IMR-90 (cell line): ENCODE results near the gene SKP2. TPM values are rescaled to one million over a fixed set of nuclear protein-coding genes. Genes with fewer than 3 reads are reported as not detected.

Experiments used
- ATAC-seq: fragments of 200-7000 bp; cut with Tn5 transposase; 2 replicates; pipeline ENCODE4 v1.9.1; 2020; ENCODE audit warnings: low read depth, mild to moderate bottlenecking, moderate library complexity
- BruUV-seq: library from RNA; stranded (reverse); fragments of 400-500 nt; replicated peaks from 2 replicates; lab custom pipeline; 2021; lab: Mats Ljungman, UMichigan
- CTCF ChIA-PET: fragments of 300-600 bp; formaldehyde crosslinking; extraction: SDS; loops from one replicate; lab custom pipeline; 2021; ENCODE audit warnings: antibody characterized with exemption; lab: Yijun Ruan, JAX
- POLR2A ChIA-PET: fragments of 300-600 bp; sonication (Branson Sonifier 250); formaldehyde crosslinking; loops from one replicate; lab custom pipeline; 2022; ENCODE audit warnings: antibody characterized with exemption; ENCODE audit not compliant: unreplicated experiment; lab: Charles Lee
- DNase-seq: peaks from one replicate; pipeline ENCODE4 v3.0.0; 2013
- H2AFZ ChIP-seq: replicated peaks from 2 replicates; pipeline ENCODE3; 2013; ENCODE audit warnings: low read length, mild to moderate bottlenecking; ENCODE audit not compliant: poor library complexity
- H2AK5ac ChIP-seq: 2 replicates; pipeline ENCODE4 v1.6.1; 2013; ENCODE audit warnings: low read depth, low read length, inconsistent platforms
- H2AK9ac ChIP-seq: replicated peaks from 2 replicates; pipeline ENCODE3; 2013; ENCODE audit warnings: mild to moderate bottlenecking, low read depth, low read length, moderate library complexity; ENCODE audit not compliant: poor library complexity
- H2BK120ac ChIP-seq: 2 replicates; pipeline ENCODE4 v1.6.1; 2013; ENCODE audit warnings: low read depth, low read length, inconsistent platforms
- H2BK15ac ChIP-seq: 3 replicates; pipeline ENCODE4 v1.6.1; 2013; ENCODE audit warnings: low read depth, low read length, inconsistent platforms
- H2BK20ac ChIP-seq: 2 replicates; pipeline ENCODE4 v1.6.1; 2013; ENCODE audit warnings: low read depth, mild to moderate bottlenecking, inconsistent platforms, low read length, moderate library complexity
- H2BK5ac ChIP-seq: 2 replicates; pipeline ENCODE4 v1.6.1; 2013; ENCODE audit warnings: mild to moderate bottlenecking, low read depth, low read length, inconsistent platforms; ENCODE audit not compliant: poor library complexity, severe bottlenecking
- H3K14ac ChIP-seq: replicated peaks from 2 replicates; pipeline ENCODE4 v1.6.1; 2013; ENCODE audit warnings: low read depth, low read length, inconsistent platforms
- H3K18ac ChIP-seq: 2 replicates; pipeline ENCODE4 v1.6.1; 2013; ENCODE audit warnings: low read depth, low read length, control low read depth
- H3K23ac ChIP-seq: 2 replicates; pipeline ENCODE4 v1.6.1; 2013; ENCODE audit warnings: low read depth, low read length, inconsistent platforms
- H3K27ac ChIP-seq: 2 replicates; pipeline ENCODE4 v1.5.1; 2013; ENCODE audit warnings: mild to moderate bottlenecking, control low read depth, low read length; ENCODE audit not compliant: insufficient read depth
- H3K27me3 ChIP-seq: 2 replicates; pipeline ENCODE4 v1.6.1; 2013; ENCODE audit warnings: low read length; ENCODE audit not compliant: control insufficient read depth, insufficient read depth
- H3K36me3 ChIP-seq: 2 replicates; pipeline ENCODE4 v1.6.1; 2013; ENCODE audit warnings: low read length, mixed read lengths; ENCODE audit not compliant: control insufficient read depth, insufficient read depth
- H3K4ac ChIP-seq: 2 replicates; pipeline ENCODE4 v1.6.1; 2013; ENCODE audit warnings: low read depth, low read length, inconsistent platforms
- H3K4me1 ChIP-seq: 2 replicates; pipeline ENCODE4 v1.6.1; 2013; ENCODE audit warnings: low read length, mixed read lengths; ENCODE audit not compliant: control insufficient read depth, insufficient read depth
- H3K4me2 ChIP-seq: 2 replicates; pipeline ENCODE4 v1.6.1; 2013; ENCODE audit warnings: low read depth, mild to moderate bottlenecking, control low read depth, low read length, moderate library complexity
- H3K4me3 ChIP-seq: 2 replicates; pipeline ENCODE4 v1.5.1; 2013; ENCODE audit warnings: low read depth, mild to moderate bottlenecking, control low read depth, low read length, moderate library complexity; ENCODE audit not compliant: insufficient read depth
- H3K56ac ChIP-seq: 2 replicates; pipeline ENCODE4 v1.6.1; 2013; ENCODE audit warnings: low read length, inconsistent platforms; ENCODE audit not compliant: insufficient read depth; ENCODE audit errors: extremely low read depth
- H3K79me1 ChIP-seq, 2 experiments: 2 replicates each; pipeline ENCODE4 v1.6.1; 2013; ENCODE audit warnings: low read length in 2 of 2, inconsistent platforms in 1 of 2, low read depth in 1 of 2
- H3K9ac ChIP-seq: 2 replicates; pipeline ENCODE4 v1.6.1; 2013; ENCODE audit warnings: low read depth, low read length, control low read depth
- H3K9me1 ChIP-seq: 2 replicates; pipeline ENCODE4 v1.6.1; 2013; ENCODE audit warnings: low read length, inconsistent platforms; ENCODE audit not compliant: insufficient read depth
- H3K9me3 ChIP-seq: 2 replicates; pipeline ENCODE4 v1.6.1; 2013; ENCODE audit warnings: low read length; ENCODE audit not compliant: control insufficient read depth, insufficient read depth
- H4K20me1 ChIP-seq: 2 replicates; pipeline ENCODE4 v1.6.1; 2013; ENCODE audit warnings: low read length, inconsistent platforms; ENCODE audit not compliant: insufficient read depth
- H4K5ac ChIP-seq: 2 replicates; pipeline ENCODE4 v1.6.1; 2013; ENCODE audit warnings: mild to moderate bottlenecking, low read depth, low read length, control low read depth
- H4K8ac ChIP-seq, 2 experiments: 2 replicates each; pipeline ENCODE4 v1.6.1; 2013; ENCODE audit warnings: low read depth in 2 of 2, low read length in 2 of 2, control low read depth in 1 of 2, inconsistent platforms in 1 of 2
- H4K91ac ChIP-seq: 2 replicates; pipeline ENCODE4 v1.6.1; 2013; ENCODE audit warnings: low read depth, low read length, inconsistent platforms; ENCODE audit not compliant: insufficient read depth
- BHLHE40 ChIP-seq: fragments of 150-350 bp; IDR thresholded peaks from 2 replicates; pipeline ENCODE4 v1.6.1; 2016; ENCODE audit warnings: mild to moderate bottlenecking, low read depth, low read length
- CEBPB ChIP-seq: IDR thresholded peaks from 2 replicates; pipeline ENCODE4 v1.6.1; 2012; ENCODE audit warnings: low read depth, low read length, improper control_type of control experiment
- CHD1 ChIP-seq: IDR thresholded peaks from 2 replicates; pipeline ENCODE4 v1.6.1; 2012; ENCODE audit warnings: low read depth, low read length, improper control_type of control experiment
- MAFK ChIP-seq: IDR thresholded peaks from 2 replicates; pipeline ENCODE4 v1.6.1; 2012; ENCODE audit warnings: low read depth, low read length, improper control_type of control experiment
- dilution Hi-C: fragments of 300-500 bp; cut with HindIII; formaldehyde crosslinking; loops from one replicate; pipeline ENCODE4 v1.14.3; 2018; ENCODE audit warnings: low sequenced_read_pairs; ENCODE audit not compliant: unreplicated experiment
- in situ Hi-C: fragments of 300-500 bp; cut with MboI; formaldehyde crosslinking; loops from 3 replicates; pipeline ENCODE4 v1.14.3; 2019; ENCODE audit warnings: low sequenced_read_pairs, inconsistent platforms, mixed read lengths
- intact Hi-C: fragments of 100-400 bp; cut with micrococcal nuclease; formaldehyde crosslinking; loops from 2 replicates; pipeline ENCODE4 v1.10.0; 2022
- polyA plus RNA-seq, 3 experiments: library from polyadenylated mRNA; depleted of rRNA; stranded (reverse); fragments of >200 nt; gene quantifications; 2 replicates each; pipeline ENCODE4 v1.2.3, GENCODE V29; 2012; ENCODE audit warnings: low replicate concordance in 1 of 3
- total RNA-seq: library from RNA; depleted of rRNA; stranded (reverse); fragments of >200 nt; gene quantifications from 2 replicates; pipeline ENCODE4 v1.2.3, GENCODE V29; 2012
- TF ChIP-seq, protein P1 (sequence below): fragments of 150-350 bp; IDR thresholded peaks from 2 replicates; pipeline ENCODE4 v1.6.1; 2017; ENCODE audit warnings: mild to moderate bottlenecking, antibody characterized with exemption, low read length, low read depth

Gene SKP2
- total and polyA plus RNA-seq, 2 of the 4 experiments (the other 2 are of a cell fraction), result 23.3 to 92.1 TPM

DNA sequence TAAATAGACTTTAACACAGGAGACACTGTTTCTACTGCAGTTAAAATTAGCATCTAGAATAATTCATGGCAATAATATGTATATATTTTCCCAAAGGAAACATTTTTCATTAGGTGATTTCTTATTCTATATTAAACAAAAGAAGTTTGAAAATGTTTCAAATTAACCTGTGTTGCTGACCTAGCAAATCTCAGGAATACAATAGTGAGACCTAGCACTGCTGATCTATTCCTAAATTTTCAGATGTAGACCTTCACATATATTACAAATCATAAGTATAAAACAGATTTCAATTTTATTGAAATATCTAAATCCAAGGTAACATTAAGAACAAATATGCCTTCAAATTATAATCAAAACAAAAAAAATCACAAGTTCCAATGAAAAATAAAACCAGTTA lies 15.3 kb upstream of the SKP2 start:
- no peak overlapping the region for H4K5ac ChIP-seq
- no peak overlapping the region for H4K91ac ChIP-seq
- H3K36me3 ChIP-seq, result peaks cover 5% of the 10 kb centered on the region; the same call in 1 of the 2 replicates
- no peaks in the 10 kb centered on the region for H3K27me3 ChIP-seq
- H2BK120ac ChIP-seq, result no peak overlapping the region
- no TSS peak for BruUV-seq
- H3K56ac ChIP-seq, result no peak overlapping the region
- ATAC-seq (no peak), DNase-seq (no peak)
- no peak overlapping the region for H4K8ac ChIP-seq
- H3K23ac ChIP-seq, result no peak overlapping the region
- H2AK5ac ChIP-seq, result no peak overlapping the region
- no peak overlapping the region for H3K18ac ChIP-seq
- in situ Hi-C loops (no loop called here), intact Hi-C loops (no loop called here), dilution Hi-C loops (no loop called here)
- no peak overlapping the region for H3K9ac ChIP-seq
- no peaks in the 10 kb centered on the region for H3K4me1 ChIP-seq
- H3K9me3 ChIP-seq, result no peaks in the 10 kb centered on the region; the same call in 1 of the 2 replicates
- TF ChIP-seq, protein P1, sequence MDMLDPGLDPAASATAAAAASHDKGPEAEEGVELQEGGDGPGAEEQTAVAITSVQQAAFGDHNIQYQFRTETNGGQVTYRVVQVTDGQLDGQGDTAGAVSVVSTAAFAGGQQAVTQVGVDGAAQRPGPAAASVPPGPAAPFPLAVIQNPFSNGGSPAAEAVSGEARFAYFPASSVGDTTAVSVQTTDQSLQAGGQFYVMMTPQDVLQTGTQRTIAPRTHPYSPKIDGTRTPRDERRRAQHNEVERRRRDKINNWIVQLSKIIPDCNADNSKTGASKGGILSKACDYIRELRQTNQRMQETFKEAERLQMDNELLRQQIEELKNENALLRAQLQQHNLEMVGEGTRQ, result no peak
- TF ChIP-seq CEBPB (no peak), CHD1 (no peak), BHLHE40 (no peak), MAFK (peak; percentile 20; the same call in 1 of the 2 replicates)
- H3K9me1 ChIP-seq, result no peaks in the 10 kb centered on the region
- H3K79me1 ChIP-seq, result no peaks in the 10 kb centered on the region
- no peak overlapping the region for H3K4me3 ChIP-seq
- no peak overlapping the region for H2BK15ac ChIP-seq
- CTCF ChIA-PET, result interaction anchor here (0.6 kb wide), 1 partner anchor 12 kb away, joined by 3 read pairs; no protein-coding TSS in a partner anchor
- H3K27ac ChIP-seq, result no peak overlapping the region
- H2AK9ac ChIP-seq, result no peak overlapping the region
- no peak overlapping the region for H3K4me2 ChIP-seq
- H2BK5ac ChIP-seq, result no peak overlapping the region
- no peak overlapping the region for H2AFZ ChIP-seq
- POLR2A ChIA-PET, result no interaction called here
- H3K4ac ChIP-seq, result no peak overlapping the region
- H4K20me1 ChIP-seq, result no peaks in the 10 kb centered on the region
- H3K14ac ChIP-seq, result no peak overlapping the region
- no peak overlapping the region for H2BK20ac ChIP-seq
